HG03442 (cell line): ENCODE results near the gene LCLAT1.

Experiments
- ATAC-seq: cut with Tn5 transposase; IDR thresholded peaks from one replicate; pipeline ENCODE4 v1.9.1; 2021; ENCODE audit warnings: mild to moderate bottlenecking, moderate library complexity; ENCODE audit not compliant: unreplicated experiment

Gene LCLAT1

DNA sequence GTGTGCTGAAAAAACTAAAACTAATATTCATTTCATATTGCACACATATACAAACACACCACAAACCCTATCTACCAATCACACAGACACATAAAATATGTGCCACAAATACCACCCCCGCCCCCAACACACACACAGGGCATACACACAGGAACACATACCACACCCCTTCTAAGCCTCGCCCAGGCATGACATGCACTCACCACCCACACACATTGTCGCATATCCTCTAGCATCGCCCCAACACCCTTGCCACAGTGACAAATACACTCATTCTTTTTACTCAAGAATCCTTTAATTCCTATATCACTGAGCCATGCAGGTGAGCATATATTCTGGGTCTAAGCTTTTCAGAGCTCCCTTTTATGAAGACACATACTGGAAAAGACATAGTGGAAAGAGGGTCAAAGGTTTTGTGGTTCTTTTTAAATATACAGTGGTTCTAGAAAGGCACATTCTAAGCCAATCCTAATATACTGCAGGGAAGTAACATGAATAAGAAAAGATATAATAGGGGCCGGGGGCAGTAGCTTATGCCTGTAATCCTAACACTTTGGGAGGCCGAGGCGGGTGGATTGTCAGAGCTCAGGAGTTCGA lies 24.5 kb upstream of the LCLAT1 start:
- peak; percentile 88 for ATAC-seq

DNA sequence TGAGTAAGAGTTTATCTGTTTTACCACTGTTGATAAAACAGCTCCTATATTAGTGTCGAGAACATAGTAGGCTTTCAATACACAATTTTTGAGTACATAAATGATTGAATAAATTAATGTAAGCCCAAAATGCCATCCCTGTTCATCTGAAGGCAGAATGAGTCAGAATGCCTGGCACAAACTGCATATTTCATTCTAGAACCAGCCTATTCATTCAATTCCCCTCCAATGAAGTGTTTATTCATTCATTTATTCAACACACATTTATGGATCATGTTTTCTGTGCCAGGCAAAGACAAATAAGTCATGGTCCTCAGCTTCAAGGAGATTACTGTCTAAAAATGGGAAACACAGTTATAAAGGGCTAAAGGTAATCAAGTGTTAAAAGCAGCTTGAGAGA lies 22.8 kb upstream of the LCLAT1 start:
- no peak for ATAC-seq

DNA sequence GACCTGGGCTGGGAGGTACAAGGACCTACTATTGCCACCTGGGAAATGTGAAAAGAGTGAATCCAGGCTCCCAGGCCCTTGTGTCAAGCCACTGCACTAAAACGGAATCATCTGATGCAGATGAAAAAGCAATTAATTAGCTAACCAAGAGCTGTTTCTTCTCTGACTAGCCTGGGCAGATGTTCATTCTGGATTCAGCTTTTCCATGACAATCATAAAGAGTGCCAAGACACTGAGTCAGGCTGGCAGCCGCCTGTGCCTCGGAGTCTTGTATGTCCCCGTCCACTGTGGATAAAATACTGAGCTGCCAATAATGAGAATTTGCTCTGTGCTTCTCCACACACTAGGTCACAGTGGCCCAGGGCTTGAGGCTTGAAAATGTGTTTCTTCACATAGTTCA lies 21.7 kb upstream of the LCLAT1 start:
- ATAC-seq: no peak

DNA sequence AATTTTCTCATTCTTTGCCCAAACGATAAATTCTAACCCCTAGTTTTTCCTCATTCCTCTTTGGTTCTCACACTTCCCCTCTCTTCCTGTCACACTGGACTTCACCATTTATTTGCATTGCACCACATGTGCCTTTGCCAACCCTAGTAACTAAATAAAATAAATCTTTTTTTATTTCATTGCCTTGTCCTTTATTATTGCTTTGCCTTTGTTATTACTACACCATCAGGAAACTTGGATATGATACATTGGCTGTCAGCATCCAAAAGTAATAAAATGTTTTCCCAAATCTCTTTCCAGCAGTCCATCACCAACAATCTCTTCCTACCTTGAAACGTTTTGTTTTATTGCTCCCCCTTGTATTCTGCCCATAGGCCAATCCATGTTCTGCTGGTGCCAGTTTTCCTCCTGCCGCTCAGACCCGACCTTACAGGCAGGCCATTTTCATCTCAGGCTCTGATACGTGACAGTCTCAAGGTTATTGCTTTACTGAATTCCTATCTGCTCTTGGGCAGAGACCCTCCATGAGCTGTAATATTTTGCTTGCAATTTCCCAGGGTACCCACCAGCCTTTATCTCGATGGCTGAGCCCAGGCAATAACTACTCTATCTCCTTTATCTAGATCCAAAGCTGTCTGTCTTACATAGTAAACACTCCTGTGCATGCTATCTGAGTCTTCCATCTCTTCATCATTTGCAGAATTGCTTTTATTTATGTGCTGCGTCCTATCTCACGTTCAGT lies 19.3 kb upstream of the LCLAT1 start:
- no peak for ATAC-seq

DNA sequence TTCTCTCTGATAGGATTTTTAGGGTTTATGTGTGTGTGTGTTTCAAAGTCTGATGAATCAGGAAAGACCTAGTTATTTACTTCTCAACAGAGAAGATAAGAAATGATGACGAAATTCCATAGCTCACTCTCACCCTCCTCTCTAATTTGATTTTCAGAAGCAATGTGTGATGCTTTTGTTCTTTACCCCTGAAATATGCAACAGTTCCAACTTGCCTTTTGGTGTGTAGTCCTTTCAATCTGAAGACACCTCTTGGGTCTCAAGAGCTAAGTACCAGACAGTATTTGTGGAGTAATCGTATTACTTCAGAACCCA lies 18.7 kb upstream of the LCLAT1 start:
- no peak for ATAC-seq

DNA sequence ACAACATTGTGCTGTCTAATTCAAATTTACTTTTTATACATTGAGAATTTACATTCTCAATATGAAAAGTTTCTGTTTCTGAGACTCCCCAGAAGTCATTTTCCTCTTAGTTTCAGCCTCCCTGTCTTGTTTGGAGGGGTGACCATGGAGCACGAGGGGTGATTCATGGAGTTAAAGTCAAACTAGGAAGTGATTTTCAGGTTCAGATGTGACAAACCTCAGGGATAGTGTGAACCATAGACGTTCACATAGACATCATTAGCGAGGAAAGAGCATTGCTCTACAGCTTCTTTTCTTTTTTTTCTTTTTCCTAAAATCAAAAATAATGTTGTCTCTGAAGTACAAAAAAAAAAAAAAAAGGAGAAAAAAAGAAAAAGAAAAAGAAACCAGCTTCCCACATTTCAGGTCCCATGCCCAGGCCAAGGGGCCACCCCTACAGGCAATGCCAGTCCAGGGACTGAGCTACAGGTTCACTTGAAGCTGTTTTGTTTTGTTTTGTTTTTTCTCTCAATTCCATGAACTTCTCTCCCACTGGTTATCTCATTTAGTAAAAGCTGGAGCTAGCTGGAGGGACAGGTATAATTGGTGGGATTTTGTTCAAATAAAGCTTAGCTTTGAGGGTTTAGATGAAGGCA lies 18.1 kb upstream of the LCLAT1 start:
- ATAC-seq: no peak

GRCh38 chr2:30433541-30434299 lies 13.3 kb upstream of the LCLAT1 start:
- ATAC-seq: no peak

DNA sequence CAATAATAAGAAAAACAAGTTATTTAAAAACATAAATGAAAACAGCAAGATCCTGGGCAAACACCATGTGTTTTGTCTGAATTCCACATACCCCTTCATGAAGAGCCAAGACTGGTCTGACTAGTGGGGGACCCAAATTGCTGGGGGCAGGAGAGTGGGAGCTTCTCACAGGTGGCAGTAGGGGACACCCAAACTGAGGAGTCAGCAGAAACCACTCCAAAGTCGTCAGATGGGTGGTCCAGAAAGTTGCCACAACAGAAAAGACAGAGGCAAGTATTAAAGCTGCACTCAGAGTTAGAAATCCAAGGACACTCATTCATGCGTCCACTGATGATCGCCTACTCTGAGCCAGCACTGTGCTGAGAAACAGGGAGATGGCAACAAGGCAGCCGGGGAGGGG lies 12.3 kb upstream of the LCLAT1 start:
- ATAC-seq: no peak

GRCh38 chr2:30436859-30437435 lies 10.1 kb upstream of the LCLAT1 start:
- ATAC-seq: no peak

DNA sequence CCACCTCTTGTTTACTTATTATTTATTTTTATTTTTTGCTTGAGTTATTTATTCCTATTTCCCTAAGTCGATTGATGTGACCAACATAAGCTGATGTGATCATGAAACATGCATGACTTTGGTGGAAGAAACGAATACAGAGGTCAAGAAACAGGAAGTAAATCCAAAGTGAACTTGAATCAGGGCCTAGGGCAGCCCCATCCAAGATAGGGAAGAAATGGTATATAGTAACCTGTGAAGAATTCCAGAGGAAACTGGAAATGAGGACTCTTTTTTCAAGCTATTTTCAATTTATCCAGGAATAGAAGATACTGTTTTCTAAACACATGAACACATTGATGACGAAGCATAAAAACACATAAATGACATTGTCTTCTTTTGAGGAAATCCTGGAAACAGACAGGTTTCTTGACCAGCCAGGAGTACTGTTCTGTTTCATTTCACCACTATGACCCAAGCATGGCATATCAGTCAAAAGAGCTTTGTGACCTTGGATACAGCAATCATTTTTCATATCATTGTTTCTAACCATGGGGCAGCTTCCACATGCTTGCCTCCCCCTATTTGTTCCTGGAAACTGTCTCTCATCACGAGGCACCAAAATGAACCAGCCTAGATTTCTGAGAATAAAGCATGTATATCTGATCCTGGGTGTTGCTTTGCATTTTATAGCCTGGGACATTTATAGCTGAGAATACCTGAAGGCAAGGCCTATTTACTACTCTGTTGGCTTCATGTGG lies 9.1 kb upstream of the LCLAT1 start:
- no peak for ATAC-seq

- ATAC-seq: no peak
These were observed 7.8 kb upstream of the LCLAT1 start for GRCh38 chr2:30439296-30439695.

DNA sequence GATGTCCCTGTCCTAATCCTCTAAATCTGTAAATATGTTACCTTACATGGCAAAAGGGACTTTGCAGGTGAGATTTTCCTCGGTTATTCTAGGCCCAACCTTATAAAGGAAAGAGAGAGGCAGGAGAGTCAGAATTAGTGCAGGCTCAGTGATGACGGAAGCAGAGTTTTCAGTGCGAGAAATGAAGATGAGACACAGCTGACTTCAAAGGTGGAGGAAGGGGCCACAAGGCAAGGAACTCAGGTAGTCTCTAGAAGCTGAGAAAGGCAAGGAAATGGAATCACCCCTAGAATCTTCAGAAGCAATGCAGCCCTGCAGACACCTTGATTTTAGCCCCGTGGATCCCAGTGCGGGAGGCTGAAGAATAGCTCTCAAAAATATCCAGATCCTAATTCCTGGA lies 7.2 kb upstream of the LCLAT1 start:
- no peak for ATAC-seq

DNA sequence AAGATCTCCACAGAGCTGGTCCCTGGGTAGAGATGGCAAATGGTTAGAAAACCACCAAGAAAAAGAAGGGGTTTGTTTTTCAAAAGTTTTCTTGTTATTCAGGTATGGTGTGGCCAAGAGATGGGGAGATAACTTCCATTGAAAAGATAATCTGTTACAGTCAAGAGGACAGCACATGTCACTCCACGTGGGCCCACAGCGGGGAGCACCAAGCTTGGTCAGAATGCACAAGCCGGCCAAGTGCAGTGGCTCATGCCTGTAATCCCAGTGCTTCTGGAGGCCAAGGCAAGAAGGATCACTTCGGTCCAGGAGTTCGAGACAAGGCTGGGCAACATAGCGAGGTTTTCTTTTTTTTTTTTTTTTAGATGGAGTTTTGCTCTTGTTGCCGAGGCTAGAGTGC lies 6.0 kb upstream of the LCLAT1 start:
- no peak for ATAC-seq

DNA sequence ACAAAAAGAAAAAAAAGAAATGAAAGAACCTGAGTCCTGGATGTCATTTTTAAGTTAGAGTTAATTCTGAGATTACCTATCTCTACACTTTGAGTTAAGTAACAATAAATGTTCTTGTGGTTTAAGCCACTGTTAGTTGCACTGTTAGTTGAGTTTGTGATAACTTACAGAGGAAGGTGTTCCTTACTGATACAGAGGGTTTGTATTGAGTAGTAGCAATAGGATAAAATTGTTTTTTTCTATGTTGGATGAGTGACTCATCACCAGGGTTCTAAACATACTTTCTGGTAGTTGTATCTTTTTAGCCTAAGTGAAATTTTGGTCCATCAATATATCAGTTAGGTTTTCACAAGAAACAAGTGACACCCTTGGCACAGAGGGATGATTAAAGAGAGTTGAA lies 4.0 kb upstream of the LCLAT1 start:
- ATAC-seq: no peak

- ATAC-seq: no peak
These were observed 2.8 kb upstream of the LCLAT1 start for GRCh38 chr2:30444273-30444672.

- ATAC-seq: no peak
These were observed 1.7 kb upstream of the LCLAT1 start for GRCh38 chr2:30445266-30445821.

GRCh38 chr2:30446602-30447148 lies 371 bp upstream of the LCLAT1 start:
- no peak for ATAC-seq

GRCh38 chr2:30448308-30448707 lies 1.3 kb downstream of the LCLAT1 start:
- ATAC-seq: no peak

- no peak for ATAC-seq
These were observed 1.8 kb downstream of the LCLAT1 start for GRCh38 chr2:30448866-30449265.

DNA sequence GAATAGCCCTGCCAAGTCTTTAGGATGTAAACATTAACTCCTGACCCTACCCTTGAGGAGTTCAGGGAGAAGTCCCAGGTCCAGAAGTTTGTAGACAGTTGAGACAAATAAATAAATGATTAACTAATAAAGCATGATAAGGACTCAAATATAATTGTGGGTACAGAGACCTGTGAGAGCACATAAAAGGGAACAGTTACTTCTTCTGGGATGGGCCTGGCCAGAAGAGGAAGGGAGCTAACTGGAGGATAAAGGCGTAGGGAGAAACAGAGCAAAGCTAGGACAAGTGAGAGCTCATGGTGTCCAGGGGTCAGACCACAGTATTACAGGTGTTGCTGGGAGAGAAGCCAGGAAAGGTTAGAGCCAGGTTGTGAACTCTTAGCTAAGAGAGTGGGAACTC lies 3.0 kb downstream of the LCLAT1 start:
- ATAC-seq: no peak
